Osteocyte (in vitro differentiated cells): ENCODE data around the gene CARMIL3. TPM values are rescaled to one million over a fixed set of nuclear protein-coding genes. Genes with fewer than 3 reads are reported as not detected.
"Not testable (repeated sequence)": the region's sequence is repeated elsewhere in the genome, so short reads cannot be mapped to it uniquely, and the experiment has no call there.

Experiments
- DNase-seq: peaks from one replicate; pipeline ENCODE4 v3.0.0; 2021; ENCODE audit warnings: mixed read lengths; ENCODE audit not compliant: unreplicated experiment; ENCODE audit errors: extremely low spot score
- H3K27ac Mint-ChIP-seq: one replicate; pipeline ENCODE4 v1.8.0; 2021; ENCODE audit warnings: mild to moderate bottlenecking, mixed read lengths; ENCODE audit not compliant: unreplicated experiment
- H3K27me3 Mint-ChIP-seq: one replicate; pipeline ENCODE4 v1.8.0; 2021; ENCODE audit warnings: mixed read lengths; ENCODE audit not compliant: unreplicated experiment
- H3K36me3 Mint-ChIP-seq: one replicate; pipeline ENCODE4 v1.8.0; 2021; ENCODE audit warnings: mixed read lengths; ENCODE audit not compliant: unreplicated experiment
- H3K4me1 Mint-ChIP-seq: one replicate; pipeline ENCODE4 v1.8.0; 2021; ENCODE audit warnings: mixed read lengths; ENCODE audit not compliant: unreplicated experiment
- H3K4me3 Mint-ChIP-seq: one replicate; pipeline ENCODE4 v1.8.0; 2021; ENCODE audit warnings: mild to moderate bottlenecking, moderate library complexity, mixed read lengths; ENCODE audit not compliant: unreplicated experiment
- H3K9me3 Mint-ChIP-seq: one replicate; pipeline ENCODE4 v1.8.0; 2021; ENCODE audit warnings: mixed read lengths; ENCODE audit not compliant: unreplicated experiment
- CTCF ChIP-seq: fragments of 200-600 bp; sonication (generic); IDR thresholded peaks from 2 replicates; pipeline ENCODE4 v1.5.0; 2021; ENCODE audit warnings: antibody characterized with exemption, mild to moderate bottlenecking, moderate library complexity
- long read RNA-seq: library from polyadenylated mRNA; unstranded; transcript quantifications from one replicate; pipeline ENCODE4 v2.0.0, GENCODE V29; 2021
- total RNA-seq: library from RNA; stranded (reverse); gene quantifications from 2 replicates; pipeline ENCODE4 v1.2.1, GENCODE V29; 2021

The CARMIL3 gene, protein sequence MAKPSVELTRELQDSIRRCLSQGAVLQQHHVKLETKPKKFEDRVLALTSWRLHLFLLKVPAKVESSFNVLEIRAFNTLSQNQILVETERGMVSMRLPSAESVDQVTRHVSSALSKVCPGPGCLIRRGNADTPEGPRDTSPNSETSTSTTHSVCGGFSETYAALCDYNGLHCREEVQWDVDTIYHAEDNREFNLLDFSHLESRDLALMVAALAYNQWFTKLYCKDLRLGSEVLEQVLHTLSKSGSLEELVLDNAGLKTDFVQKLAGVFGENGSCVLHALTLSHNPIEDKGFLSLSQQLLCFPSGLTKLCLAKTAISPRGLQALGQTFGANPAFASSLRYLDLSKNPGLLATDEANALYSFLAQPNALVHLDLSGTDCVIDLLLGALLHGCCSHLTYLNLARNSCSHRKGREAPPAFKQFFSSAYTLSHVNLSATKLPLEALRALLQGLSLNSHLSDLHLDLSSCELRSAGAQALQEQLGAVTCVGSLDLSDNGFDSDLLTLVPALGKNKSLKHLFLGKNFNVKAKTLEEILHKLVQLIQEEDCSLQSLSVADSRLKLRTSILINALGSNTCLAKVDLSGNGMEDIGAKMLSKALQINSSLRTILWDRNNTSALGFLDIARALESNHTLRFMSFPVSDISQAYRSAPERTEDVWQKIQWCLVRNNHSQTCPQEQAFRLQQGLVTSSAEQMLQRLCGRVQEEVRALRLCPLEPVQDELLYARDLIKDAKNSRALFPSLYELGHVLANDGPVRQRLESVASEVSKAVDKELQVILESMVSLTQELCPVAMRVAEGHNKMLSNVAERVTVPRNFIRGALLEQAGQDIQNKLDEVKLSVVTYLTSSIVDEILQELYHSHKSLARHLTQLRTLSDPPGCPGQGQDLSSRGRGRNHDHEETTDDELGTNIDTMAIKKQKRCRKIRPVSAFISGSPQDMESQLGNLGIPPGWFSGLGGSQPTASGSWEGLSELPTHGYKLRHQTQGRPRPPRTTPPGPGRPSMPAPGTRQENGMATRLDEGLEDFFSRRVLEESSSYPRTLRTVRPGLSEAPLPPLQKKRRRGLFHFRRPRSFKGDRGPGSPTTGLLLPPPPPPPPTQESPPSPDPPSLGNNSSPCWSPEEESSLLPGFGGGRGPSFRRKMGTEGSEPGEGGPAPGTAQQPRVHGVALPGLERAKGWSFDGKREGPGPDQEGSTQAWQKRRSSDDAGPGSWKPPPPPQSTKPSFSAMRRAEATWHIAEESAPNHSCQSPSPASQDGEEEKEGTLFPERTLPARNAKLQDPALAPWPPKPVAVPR (N-terminal part only)
- 0.31 and 0.35 TPM in 2 replicates for total RNA-seq
- long read RNA-seq = 0 reads

DNA sequence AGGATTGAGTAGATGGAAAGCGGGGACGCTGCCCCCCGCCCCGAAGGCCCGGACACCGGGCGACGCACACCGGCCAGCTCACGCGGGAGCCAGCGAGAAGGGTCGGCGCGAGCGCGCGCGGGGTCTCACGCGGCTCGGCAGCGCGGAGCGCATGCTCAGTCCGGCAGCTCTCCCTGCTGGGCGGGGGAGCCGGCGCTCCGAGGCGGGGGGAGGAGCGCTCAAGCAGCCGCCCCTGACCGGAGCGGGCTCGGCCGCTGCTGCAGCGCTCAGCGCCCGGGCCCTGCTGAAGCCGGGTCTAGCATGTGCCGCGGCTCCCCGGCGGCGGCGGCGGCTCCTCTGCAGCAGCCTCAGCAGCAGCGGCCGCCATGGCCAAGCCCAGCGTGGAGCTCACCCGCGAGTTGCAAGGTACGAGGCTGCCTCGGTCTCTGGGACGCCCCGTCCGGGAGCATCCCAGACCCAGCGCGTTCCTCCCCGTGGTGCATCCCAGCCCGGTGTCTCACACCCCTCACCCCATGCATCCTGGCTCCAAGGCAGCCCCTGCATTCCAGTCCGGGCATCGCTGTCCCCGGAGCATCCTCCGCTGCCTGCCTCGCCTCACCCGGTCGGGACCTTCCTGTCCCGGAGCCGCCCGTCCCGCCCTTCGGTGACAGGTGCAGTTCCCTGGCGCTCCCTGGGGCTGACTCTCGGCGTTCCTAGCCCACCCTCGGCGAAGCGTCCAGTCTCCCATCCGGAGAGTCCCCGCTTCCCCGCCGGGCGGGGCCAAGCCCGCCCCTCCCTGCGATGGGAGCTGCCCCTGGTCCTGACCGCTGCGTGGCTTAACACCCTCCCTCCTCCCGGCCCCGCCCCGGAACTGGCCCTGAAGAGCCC is at the start of gene CARMIL3:
Gene CARMIL3 (plus strand): TSS at position 221 of the 867 bp plus-strand sequence. CDS start 145 bp downstream, at position 366.
- H3K27me3 Mint-ChIP-seq = peaks cover 51% of the 10 kb centered on the region
- no peak for DNase-seq
- H3K4me3 Mint-ChIP-seq = peak within 1 kb of the TSS; percentile 73
- no peak for TF ChIP-seq CTCF
- H3K27ac Mint-ChIP-seq = peak within 1 kb of the TSS; percentile 27
- H3K36me3 Mint-ChIP-seq = no peaks in the 10 kb centered on the region
- peaks cover 10% of the 10 kb centered on the region for H3K4me1 Mint-ChIP-seq
- no peaks in the 10 kb centered on the region for H3K9me3 Mint-ChIP-seq

DNA sequence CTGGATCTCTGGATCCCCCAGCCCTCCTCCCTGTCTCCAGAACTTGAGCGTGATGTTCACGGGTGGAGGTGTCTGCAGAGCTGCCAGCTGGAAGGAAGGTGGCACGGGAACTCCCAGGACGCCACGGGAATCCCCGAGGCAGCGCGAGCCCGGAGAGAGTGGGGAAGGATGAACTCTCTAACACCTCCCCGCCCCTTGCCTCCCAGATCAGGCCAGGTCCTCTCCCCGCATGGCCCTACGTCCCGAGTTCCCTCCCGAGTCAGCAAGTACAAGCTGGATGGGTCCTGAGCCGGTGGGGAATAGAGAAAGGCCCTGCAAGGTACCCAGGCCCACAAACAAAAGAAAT is 45.4 kb upstream of the CARMIL3 start:
- H3K27me3 Mint-ChIP-seq, H3K9me3 Mint-ChIP-seq, H3K27ac Mint-ChIP-seq, H3K4me1 Mint-ChIP-seq, H3K36me3 Mint-ChIP-seq, DNase-seq: not testable (repeated sequence)
- H3K4me3 Mint-ChIP-seq = peak overlapping the region; percentile 57

GRCh38 chr14:24006817-24007652 is 44.8 kb upstream of the CARMIL3 start:
- H3K36me3 Mint-ChIP-seq, H3K27me3 Mint-ChIP-seq, H3K27ac Mint-ChIP-seq, H3K4me1 Mint-ChIP-seq, H3K9me3 Mint-ChIP-seq, DNase-seq: not testable (repeated sequence)
- peak overlapping the region; percentile 57 for H3K4me3 Mint-ChIP-seq

GRCh38 chr14:24011051-24011450 is 40.8 kb upstream of the CARMIL3 start:
- Mint-ChIP-seq H3K9me3 (no peaks in the 10 kb centered on the region), H3K27ac (peak overlapping the region; percentile 3), H3K27me3 (no peaks in the 10 kb centered on the region), H3K4me1 (peaks cover 1% of the 10 kb centered on the region), H3K36me3 (no peaks in the 10 kb centered on the region), H3K4me3 (no peak overlapping the region)
- no peak for TF ChIP-seq CTCF
- DNase-seq = no peak

- H3K27ac Mint-ChIP-seq = not testable (repeated sequence)
These were observed 39.0 kb upstream of the CARMIL3 start for GRCh38 chr14:24012726-24013273.

More at GRCh38 chr14:24012726-24013273, 39.0 kb upstream of the CARMIL3 start:
- not testable (repeated sequence) for H3K4me1 Mint-ChIP-seq, H3K9me3 Mint-ChIP-seq, DNase-seq, H3K27me3 Mint-ChIP-seq, H3K36me3 Mint-ChIP-seq, H3K4me3 Mint-ChIP-seq
